HG03342 (cell line): ENCODE data around the gene CRYBG1.

Experiments
- ATAC-seq: cut with Tn5 transposase; IDR thresholded peaks from one replicate; pipeline ENCODE4 v1.9.1; 2021; ENCODE audit warnings: mild to moderate bottlenecking, moderate library complexity; ENCODE audit not compliant: unreplicated experiment

The CRYBG1 gene, protein sequence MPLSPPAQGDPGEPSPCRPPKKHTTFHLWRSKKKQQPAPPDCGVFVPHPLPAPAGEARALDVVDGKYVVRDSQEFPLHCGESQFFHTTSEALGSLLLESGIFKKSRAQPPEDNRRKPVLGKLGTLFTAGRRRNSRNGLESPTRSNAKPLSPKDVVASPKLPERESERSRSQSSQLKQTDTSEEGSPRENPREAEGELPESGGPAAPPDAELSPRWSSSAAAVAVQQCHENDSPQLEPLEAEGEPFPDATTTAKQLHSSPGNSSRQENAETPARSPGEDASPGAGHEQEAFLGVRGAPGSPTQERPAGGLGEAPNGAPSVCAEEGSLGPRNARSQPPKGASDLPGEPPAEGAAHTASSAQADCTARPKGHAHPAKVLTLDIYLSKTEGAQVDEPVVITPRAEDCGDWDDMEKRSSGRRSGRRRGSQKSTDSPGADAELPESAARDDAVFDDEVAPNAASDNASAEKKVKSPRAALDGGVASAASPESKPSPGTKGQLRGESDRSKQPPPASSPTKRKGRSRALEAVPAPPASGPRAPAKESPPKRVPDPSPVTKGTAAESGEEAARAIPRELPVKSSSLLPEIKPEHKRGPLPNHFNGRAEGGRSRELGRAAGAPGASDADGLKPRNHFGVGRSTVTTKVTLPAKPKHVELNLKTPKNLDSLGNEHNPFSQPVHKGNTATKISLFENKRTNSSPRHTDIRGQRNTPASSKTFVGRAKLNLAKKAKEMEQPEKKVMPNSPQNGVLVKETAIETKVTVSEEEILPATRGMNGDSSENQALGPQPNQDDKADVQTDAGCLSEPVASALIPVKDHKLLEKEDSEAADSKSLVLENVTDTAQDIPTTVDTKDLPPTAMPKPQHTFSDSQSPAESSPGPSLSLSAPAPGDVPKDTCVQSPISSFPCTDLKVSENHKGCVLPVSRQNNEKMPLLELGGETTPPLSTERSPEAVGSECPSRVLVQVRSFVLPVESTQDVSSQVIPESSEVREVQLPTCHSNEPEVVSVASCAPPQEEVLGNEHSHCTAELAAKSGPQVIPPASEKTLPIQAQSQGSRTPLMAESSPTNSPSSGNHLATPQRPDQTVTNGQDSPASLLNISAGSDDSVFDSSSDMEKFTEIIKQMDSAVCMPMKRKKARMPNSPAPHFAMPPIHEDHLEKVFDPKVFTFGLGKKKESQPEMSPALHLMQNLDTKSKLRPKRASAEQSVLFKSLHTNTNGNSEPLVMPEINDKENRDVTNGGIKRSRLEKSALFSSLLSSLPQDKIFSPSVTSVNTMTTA (N-terminal part only)

GRCh38 chr6:106360410-106360988 is at the start of gene CRYBG1:
TSS of gene CRYBG1 (plus strand) at chr6:106360717. CDS start at chr6:106360909, 192 bp downstream.
- peak; percentile 78 for ATAC-seq

DNA sequence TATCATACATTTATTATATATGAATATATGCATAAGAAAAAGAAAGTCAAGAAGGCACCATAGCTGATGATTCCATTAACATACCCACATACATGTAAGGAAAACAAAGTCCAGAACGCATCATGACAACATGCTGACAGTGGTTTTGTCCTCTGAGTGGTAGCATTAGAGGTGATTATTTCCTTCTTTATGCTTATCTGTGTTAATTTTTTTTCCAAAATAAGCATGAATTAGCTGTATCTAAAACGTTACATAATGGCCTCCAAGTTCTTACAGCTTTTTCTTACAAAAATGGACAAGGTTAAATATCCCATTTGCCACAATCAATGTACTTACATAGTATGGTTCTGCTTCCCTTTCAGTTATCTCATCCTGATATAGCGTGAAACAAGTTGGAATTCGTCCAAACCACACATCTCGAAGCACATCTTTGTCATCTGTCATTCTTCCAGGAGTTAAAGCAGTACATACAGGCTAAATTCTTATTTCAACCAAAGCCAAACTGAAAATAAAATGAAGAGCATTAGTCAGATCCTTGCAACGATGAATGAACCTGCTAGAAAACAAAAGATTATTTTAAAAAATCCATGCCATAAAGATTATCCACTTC is 44.6 kb upstream of the CRYBG1 start:
- ATAC-seq, result no peak

- ATAC-seq, result no peak
Measured at GRCh38 chr6:106316375-106316766, 44.1 kb upstream of the CRYBG1 start.

- ATAC-seq, result no peak
Measured at GRCh38 chr6:106318061-106318460, 42.5 kb upstream of the CRYBG1 start.

DNA sequence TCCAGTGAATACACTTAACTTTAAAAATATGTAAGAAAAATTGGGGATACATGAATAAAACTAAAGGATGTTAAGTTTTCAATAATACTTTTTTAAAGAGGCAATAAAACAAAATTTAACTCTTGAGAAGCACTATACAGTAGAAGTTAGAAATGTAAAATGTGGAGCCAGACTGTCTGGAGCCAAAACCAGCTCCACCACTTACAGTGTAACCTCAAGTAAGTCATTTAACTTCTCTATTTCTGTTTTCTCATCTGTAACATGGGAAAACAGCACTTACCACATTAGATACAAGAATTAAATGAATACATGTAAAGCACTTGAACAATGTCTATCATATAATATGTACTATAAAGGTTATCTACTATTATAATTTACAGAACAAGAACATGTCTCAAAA is 41.7 kb upstream of the CRYBG1 start:
- no peak for ATAC-seq

DNA sequence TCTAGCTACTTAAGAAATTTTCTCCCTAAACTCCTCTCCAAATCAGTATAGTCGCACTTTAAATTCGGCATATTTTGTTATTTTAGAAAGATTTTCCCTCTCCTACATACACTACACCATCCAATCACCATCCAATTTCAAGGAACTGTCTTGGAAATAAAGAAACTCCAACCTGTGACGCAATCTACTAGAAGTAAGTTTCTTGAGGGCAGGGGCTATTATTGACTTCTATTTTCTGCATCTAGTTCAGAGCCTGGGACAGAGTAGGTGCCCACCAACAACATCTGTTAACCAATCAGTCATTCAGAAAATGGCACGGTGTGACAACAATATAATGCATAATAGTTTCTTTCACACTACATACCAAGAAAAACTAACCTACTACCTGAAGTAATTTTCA is 38.6 kb upstream of the CRYBG1 start:
- ATAC-seq, result no peak

DNA sequence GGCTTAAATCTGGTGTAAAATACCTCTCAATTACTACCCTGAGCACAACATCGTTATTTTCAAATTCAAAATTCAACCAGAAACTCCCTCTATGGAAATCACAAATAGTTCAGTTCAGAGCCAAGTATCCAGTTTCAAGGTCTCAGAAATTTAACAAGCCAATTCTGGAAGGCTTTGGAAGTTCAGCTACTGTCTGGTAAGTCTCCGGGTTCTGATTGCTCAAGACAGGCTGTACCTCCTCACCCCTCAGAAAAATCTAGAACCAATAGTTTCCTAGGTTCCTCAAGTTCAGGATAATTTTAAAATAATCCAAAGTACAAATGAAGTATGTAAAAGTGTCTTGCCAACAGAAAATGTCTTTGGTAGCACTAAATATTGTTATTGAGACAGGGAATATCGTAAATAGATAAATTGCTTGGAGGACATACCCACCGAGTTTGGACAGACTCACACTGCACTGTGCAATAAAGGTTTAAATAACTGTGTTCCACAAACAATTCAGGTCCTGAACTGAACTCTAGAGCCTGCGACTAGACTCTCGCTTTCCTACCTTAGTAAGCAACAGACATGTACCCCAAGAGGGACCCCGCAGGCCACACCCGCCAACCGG is 35.7 kb upstream of the CRYBG1 start:
- no peak for ATAC-seq

- ATAC-seq, result peak; percentile 95
Measured at GRCh38 chr6:106325336-106326178, 35.0 kb upstream of the CRYBG1 start, which contains the start of gene ATG5. TSS of gene ATG5 (minus strand) at chr6:106325760. CDS start at chr6:106316208, 9,552 bp downstream.

DNA sequence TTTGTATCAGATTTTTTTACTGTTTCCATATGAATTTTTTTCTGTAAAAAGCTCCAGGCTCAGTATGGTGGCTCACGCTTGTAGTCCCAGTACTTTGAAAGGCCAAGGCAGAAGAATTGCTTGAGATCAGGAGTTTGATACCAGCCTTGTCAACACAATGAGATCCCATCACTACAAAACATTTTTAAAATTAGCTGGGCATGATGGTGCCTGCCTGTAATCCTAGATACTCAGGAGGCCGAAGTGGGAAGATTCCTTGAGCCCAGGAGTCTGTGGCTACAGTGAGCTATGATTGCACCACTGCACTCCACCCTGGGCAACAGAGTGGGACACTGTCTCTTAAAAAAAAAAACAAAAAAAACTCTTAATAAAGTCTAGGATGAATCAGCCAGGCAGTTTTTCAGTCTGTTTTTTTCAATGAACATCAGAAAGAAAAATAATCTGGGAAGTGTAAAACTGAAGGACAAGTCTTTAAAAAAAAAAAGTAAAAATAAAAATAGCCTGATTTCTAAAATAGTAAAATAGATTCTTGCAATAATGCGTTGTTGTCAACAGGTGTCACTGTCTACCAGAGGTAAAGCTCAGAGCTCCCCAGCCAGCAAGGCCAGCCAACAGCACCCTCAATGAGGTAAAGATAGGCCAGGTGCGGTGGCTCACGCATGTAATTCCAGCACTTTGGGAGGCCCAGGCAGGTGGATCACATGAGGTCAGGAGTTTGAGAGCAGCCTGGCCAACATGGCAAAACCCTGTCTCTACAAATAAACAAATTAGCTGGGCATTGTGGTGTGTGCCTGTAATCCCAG is 25.7 kb upstream of the CRYBG1 start:
- peak; percentile 51 for ATAC-seq

- peak; percentile 80 for ATAC-seq
Measured at GRCh38 chr6:106339334-106340029, 21.0 kb upstream of the CRYBG1 start.

DNA sequence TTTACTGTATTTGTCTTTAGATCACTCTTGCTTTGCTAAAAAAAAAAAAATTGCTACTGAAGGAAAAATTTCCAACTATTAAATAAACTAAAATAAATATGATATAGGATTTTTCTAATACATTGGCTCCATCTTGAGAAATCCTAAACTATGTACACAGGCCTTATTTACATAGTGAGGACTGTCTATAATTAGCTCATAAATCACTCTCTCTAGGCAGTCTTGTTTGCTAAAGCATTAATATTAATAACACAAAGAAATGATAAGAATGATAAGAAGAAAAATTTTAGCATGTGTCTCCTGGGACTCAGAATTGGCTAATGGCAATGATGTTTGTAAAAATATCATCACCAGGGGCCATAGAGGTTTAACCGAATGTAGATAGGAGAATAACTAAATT is 13.3 kb upstream of the CRYBG1 start:
- no peak for ATAC-seq

DNA sequence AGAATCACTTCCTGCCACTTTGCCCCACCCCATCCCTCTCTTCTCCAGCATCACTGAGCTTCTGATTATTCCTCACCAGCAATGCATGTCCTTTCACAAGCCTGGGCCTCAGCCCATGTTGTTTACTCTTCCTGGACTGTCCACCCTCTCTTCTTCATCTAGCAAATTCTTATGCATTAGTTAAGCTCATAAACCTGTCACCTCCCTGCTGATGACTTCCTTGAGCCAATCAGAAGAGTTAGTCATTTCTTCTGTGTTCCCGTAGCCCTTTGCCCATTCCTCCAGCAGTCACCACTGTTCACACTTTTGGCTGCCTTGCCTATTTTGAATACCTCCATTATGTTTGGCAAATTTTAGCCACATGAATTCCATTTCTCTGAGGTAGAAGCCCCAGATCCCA is 4.1 kb upstream of the CRYBG1 start:
- no peak for ATAC-seq

DNA sequence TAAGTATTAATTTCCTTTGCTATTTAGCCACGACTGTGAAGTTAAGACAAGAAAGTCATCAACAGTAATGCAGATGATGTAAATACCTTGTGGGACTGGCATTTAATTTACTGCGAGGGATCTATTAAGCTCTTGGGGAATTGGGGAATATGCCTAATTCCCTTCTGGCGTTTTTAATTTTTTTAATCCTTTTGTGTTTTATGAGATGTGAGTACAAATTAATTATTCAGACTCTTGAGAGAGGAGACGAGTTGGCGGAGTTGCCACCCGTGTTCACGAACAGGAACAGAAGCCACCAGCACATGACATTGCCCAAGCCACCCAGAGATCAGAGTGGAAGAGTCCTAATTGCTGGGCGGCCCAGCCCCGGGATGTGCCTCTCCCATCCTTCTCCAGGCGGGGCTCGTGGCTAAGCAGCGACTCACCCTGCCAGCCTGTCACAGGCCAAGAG is 533 bp upstream of the CRYBG1 start:
- no peak for ATAC-seq

DNA sequence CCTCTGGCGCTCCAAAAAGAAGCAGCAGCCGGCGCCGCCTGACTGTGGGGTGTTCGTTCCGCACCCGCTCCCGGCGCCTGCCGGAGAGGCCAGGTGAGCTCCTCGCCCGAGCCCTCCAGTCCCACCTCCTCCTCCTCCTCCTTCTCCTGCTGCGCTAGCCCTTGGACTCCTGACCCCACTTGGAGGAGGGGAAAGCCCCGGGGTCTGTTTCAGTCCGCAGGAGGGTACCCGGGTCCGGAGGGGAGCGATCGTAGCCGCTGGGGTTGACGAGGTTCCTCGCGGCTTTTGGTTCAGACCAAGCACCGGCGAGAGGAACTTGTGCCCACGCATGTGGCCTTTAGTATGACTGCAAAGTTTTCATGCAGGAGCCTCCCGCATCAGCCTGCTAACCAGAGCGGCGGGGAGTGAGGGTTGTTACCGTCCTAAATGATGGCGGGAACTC is 493 bp downstream of the CRYBG1 start:
- peak; percentile 20 for ATAC-seq

GRCh38 chr6:106363401-106364138 is 3.1 kb downstream of the CRYBG1 start:
- ATAC-seq, result no peak

DNA sequence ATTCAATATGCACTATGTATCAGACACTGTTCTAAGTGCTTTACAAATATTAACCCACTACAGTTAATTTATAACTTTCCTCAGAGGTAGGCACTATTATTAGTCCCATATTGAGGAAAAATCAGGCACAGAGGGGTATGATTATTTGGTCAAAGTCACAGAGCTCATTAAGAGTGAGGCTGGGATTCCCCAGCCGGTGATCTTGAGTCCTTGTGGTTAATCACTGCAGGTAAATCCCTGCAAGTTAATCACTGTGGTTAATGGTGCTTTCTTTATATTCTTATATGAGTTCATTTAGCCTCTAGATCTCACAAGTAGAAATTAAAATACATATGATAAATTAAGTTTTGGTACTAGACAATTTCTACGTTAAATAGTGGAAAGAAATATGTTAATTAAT is 9.2 kb downstream of the CRYBG1 start:
- ATAC-seq, result no peak

DNA sequence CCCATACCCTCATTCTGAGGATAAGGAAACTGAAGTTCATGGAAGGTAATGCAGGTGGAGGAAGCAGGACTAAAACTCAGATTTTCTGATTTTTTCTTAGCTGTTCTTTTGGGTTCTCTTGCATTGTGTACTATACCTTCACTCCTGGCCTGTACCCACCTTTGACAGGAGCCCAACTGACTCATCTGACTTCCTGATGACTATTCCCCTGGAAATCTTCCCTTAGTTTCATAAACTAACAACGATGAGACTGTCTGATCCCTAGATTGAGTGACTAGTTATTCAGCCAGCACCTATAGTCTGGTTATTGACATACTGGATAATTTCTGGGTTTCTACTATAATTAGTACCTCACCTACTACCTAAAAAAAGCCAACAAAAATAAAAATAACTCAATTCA is 10.1 kb downstream of the CRYBG1 start:
- no peak for ATAC-seq
